ENCODE results near the gene DAB1.

GRCh38 chr1:57218487-57219079 is 205.3 kb downstream of the DAB1 start:
- no peak for TF ChIP-seq FOXM1 (IDR thresholded peaks at IDR 0.05; ENCODE audit: borderline replicate concordance)
- TF ChIP-seq, protein P1, sequence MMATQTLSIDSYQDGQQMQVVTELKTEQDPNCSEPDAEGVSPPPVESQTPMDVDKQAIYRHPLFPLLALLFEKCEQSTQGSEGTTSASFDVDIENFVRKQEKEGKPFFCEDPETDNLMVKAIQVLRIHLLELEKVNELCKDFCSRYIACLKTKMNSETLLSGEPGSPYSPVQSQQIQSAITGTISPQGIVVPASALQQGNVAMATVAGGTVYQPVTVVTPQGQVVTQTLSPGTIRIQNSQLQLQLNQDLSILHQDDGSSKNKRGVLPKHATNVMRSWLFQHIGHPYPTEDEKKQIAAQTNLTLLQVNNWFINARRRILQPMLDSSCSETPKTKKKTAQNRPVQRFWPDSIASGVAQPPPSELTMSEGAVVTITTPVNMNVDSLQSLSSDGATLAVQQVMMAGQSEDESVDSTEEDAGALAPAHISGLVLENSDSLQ (IDR thresholded peaks at IDR 0.05), result no peak
- no peak for TF ChIP-seq NFRKB (IDR thresholded peaks at IDR 0.05)
- TF ChIP-seq ELF4 (IDR thresholded peaks at IDR 0.05), result no peak
- TF ChIP-seq TARDBP (IDR thresholded peaks at IDR 0.05), result no peak
- no peak for TF ChIP-seq LEF1 (IDR thresholded peaks at IDR 0.05; ENCODE audit: borderline replicate concordance)
- TF ChIP-seq SUZ12 (IDR thresholded peaks at IDR 0.05), result no peak
- TF ChIP-seq ARNT (IDR thresholded peaks at IDR 0.05), result no peak
- no peak for TF ChIP-seq HDGF (IDR thresholded peaks at IDR 0.05; ENCODE audit: borderline replicate concordance)
- TF ChIP-seq ZNF384 (IDR thresholded peaks at IDR 0.05), result no peak
